Gastroesophageal sphincter (tissue), 3 donors: Measurements from ENCODE around the gene PIF1.

Source experiments
- POLR2A ChIP-seq, 2 donors: fragments of 450-650 bp; IDR thresholded peaks; one replicate each; pipeline ENCODE4 v1.6.1; 2017; ENCODE audit warnings: antibody characterized with exemption in 2 of 2, mild to moderate bottlenecking in 2 of 2, moderate library complexity in 1 of 2
- TF ChIP-seq, protein P1 (sequence below), 4 experiments: fragments of 200-600 bp in 2 of 4; fragments of 450-650 bp in 2 of 4; sonication (generic) in 1 of 4; IDR thresholded peaks; one replicate each; pipeline ENCODE4 v1.5.1; 2017 to 2019; ENCODE audit warnings: antibody characterized with exemption in 4 of 4, mild to moderate bottlenecking in 2 of 4, moderate library complexity in 2 of 4

DNA sequence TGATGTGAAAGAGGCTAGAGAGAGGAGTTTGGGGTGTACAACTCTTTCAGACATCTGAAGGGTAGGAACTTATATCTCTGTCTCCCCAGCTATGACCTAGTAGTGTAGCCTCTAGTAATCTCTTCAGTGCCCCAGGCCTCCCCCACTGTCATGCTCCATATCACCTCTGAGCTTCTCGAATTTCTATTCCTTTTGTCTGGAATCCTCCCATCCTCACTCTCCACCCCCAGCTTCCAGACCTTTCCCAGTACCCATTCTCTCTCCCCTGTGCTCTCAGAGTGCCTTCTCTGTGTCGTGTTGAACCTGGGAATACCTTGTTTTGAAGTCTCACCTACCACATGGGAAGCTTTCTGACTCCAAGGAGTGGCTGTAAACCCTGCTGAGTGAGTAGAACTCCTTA, 46.4 kb downstream of the PIF1 start:
- TF ChIP-seq, protein P1, sequence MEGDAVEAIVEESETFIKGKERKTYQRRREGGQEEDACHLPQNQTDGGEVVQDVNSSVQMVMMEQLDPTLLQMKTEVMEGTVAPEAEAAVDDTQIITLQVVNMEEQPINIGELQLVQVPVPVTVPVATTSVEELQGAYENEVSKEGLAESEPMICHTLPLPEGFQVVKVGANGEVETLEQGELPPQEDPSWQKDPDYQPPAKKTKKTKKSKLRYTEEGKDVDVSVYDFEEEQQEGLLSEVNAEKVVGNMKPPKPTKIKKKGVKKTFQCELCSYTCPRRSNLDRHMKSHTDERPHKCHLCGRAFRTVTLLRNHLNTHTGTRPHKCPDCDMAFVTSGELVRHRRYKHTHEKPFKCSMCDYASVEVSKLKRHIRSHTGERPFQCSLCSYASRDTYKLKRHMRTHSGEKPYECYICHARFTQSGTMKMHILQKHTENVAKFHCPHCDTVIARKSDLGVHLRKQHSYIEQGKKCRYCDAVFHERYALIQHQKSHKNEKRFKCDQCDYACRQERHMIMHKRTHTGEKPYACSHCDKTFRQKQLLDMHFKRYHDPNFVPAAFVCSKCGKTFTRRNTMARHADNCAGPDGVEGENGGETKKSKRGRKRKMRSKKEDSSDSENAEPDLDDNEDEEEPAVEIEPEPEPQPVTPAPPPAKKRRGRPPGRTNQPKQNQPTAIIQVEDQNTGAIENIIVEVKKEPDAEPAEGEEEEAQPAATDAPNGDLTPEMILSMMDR (IDR thresholded peaks at IDR 0.05) = no peak
- no peak for TF ChIP-seq POLR2A (IDR thresholded peaks at IDR 0.05)
